WERI-Rb-1 (cell line): ENCODE results near the gene DFFB.

Experiments
- DNase-seq: peaks from one replicate; pipeline ENCODE4 v3.0.0-alpha.2; 2020
- H3K27ac ChIP-seq: fragments of 250-450 bp; sonication (Bioruptor Pico); 2 replicates; pipeline ENCODE4 v1.5.1; 2020; ENCODE audit warnings: mild to moderate bottlenecking, moderate library complexity
- H3K27me3 ChIP-seq: fragments of 250-450 bp; sonication (Bioruptor Pico); 2 replicates; pipeline ENCODE4 v1.5.1; 2021; ENCODE audit warnings: mild to moderate bottlenecking, low read depth, moderate library complexity; ENCODE audit not compliant: insufficient read depth, severe bottlenecking
- H3K36me3 ChIP-seq: fragments of 250-450 bp; sonication (Bioruptor Pico); 2 replicates; pipeline ENCODE4 v1.5.1; 2020; ENCODE audit warnings: mild to moderate bottlenecking, moderate library complexity
- H3K4me3 ChIP-seq: 2 replicates; pipeline ENCODE4 v1.5.1; 2011; ENCODE audit warnings: low read depth, mild to moderate bottlenecking, control low read depth, low read length
- H3K9me3 ChIP-seq: fragments of 250-450 bp; sonication (Bioruptor Pico); 2 replicates; pipeline ENCODE4 v1.5.1; 2021; ENCODE audit warnings: mild to moderate bottlenecking, moderate library complexity; ENCODE audit not compliant: severe bottlenecking
- TF ChIP-seq, protein P1 (sequence below): IDR thresholded peaks from 2 replicates; pipeline ENCODE4 v1.5.1; 2011; ENCODE audit warnings: low read depth, mild to moderate bottlenecking, control low read depth, inconsistent platforms, low read length

Gene DFFB

GRCh38 chr1:3814771-3815561 is 42.3 kb upstream of the DFFB start:
- Histone ChIP-seq H3K4me3 (no peak overlapping the region), H3K27ac (no peak overlapping the region; the same call in 1 of the 2 replicates), H3K27me3 (no peaks in the 10 kb centered on the region), H3K9me3 (no peaks in the 10 kb centered on the region), H3K36me3 (peaks cover 24% of the 10 kb centered on the region)
- no peak for DNase-seq
- TF ChIP-seq, protein P1, sequence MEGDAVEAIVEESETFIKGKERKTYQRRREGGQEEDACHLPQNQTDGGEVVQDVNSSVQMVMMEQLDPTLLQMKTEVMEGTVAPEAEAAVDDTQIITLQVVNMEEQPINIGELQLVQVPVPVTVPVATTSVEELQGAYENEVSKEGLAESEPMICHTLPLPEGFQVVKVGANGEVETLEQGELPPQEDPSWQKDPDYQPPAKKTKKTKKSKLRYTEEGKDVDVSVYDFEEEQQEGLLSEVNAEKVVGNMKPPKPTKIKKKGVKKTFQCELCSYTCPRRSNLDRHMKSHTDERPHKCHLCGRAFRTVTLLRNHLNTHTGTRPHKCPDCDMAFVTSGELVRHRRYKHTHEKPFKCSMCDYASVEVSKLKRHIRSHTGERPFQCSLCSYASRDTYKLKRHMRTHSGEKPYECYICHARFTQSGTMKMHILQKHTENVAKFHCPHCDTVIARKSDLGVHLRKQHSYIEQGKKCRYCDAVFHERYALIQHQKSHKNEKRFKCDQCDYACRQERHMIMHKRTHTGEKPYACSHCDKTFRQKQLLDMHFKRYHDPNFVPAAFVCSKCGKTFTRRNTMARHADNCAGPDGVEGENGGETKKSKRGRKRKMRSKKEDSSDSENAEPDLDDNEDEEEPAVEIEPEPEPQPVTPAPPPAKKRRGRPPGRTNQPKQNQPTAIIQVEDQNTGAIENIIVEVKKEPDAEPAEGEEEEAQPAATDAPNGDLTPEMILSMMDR: no peak

- peak overlapping the region; percentile 90; the same call in 1 of the 2 replicates for H3K27ac ChIP-seq
- no peak overlapping the region for H3K4me3 ChIP-seq
- no peak for DNase-seq
- H3K36me3 ChIP-seq: peaks cover 32% of the 10 kb centered on the region
- H3K27me3 ChIP-seq: no peaks in the 10 kb centered on the region
- no peaks in the 10 kb centered on the region for H3K9me3 ChIP-seq
- TF ChIP-seq, protein P1: no peak
These were observed 40.7 kb upstream of the DFFB start for GRCh38 chr1:3816331-3817137.

- no peak for DNase-seq
- Histone ChIP-seq H3K27ac (peak overlapping the region; percentile 90), H3K27me3 (no peaks in the 10 kb centered on the region), H3K36me3 (peaks cover 32% of the 10 kb centered on the region), H3K9me3 (no peaks in the 10 kb centered on the region), H3K4me3 (no peak overlapping the region)
- TF ChIP-seq, protein P1: no peak
These were observed 40.0 kb upstream of the DFFB start for GRCh38 chr1:3817138-3817740.

DNA sequence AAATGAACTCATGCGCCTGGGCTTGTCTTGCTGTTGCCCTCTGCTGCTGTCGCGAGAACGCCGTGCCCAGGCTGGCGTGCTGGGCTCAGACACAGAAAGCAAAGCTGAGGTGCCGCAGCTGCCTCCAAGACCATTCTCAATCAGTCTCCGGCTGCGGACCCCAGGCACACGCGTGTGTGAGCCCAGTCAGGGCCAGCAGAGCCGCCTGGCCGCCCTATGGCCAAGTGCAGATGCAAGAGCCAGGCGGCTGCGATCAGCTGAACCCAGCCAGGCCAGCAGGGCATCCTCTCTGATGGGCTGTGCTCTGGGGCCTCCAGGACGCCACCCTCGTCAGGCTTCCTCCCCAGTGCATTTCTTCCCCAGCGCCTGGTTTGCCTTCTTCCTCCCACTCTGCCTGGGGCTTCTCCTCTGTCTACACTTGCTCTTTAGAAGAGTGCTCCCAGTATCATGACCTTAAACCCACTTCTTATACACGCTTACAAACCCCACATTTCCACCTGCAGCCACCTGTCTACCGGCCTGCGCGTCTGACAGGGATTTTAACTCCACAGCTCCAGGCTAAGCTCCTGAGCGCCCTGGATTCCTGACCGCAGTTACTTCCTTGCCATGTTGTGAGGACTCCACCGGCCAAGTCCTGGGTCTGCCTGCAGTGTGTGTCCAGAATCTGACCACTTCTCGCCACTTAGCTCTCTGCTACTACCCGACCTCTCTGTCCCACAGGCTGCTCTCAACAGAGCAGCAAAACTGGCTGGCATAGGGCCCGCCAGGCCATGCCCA is 39.3 kb upstream of the DFFB start:
- peaks cover 39% of the 10 kb centered on the region for H3K36me3 ChIP-seq
- TF ChIP-seq, protein P1: no peak
- H3K27ac ChIP-seq: peak overlapping the region; percentile 90
- peak; percentile 77 for DNase-seq
- no peaks in the 10 kb centered on the region for H3K27me3 ChIP-seq
- no peak overlapping the region for H3K4me3 ChIP-seq
- H3K9me3 ChIP-seq: no peaks in the 10 kb centered on the region

- Histone ChIP-seq H3K27ac (peak overlapping the region; percentile 90), H3K36me3 (peaks cover 44% of the 10 kb centered on the region), H3K4me3 (no peak overlapping the region), H3K9me3 (no peaks in the 10 kb centered on the region), H3K27me3 (no peaks in the 10 kb centered on the region)
- DNase-seq: no peak
- TF ChIP-seq, protein P1: no peak
These were observed 37.5 kb upstream of the DFFB start for GRCh38 chr1:3819771-3820200.
